ENCODE results near the gene RNASE1. TPM values are rescaled to one million over a fixed set of nuclear protein-coding genes. Genes with fewer than 3 reads are reported as not detected.

RNASE1 gene
- total and polyA plus RNA-seq, 2 experiments from 2014 or later = 0.56 to 1.7 TPM

- TF ChIP-seq CTCF (conservative IDR thresholded peaks at IDR 0.05; ENCODE audit: low read depth in 2 of 2) (no peak), CREB1 (CRISPR knock-in tag; IDR thresholded peaks at IDR 0.05; ENCODE audit: low read depth) (no peak), JUNB (IDR thresholded peaks at IDR 0.05; ENCODE audit: unreplicated experiment) (no peak), EZH2phosphoT487 (IDR thresholded peaks at IDR 0.05; ENCODE audit: unreplicated experiment) (no peak), ETS1 (IDR thresholded peaks at IDR 0.05) (no peak), ZNF331 (CRISPR knock-in tag; IDR thresholded peaks at IDR 0.05; ENCODE audit: low read depth) (no peak), EZH2 (IDR thresholded peaks at IDR 0.05; ENCODE audit: low read depth, unreplicated experiment) (no peak)
Measured at GRCh38 chr14:20789230-20789813, 13.3 kb downstream of the RNASE1 start (continued).

DNA sequence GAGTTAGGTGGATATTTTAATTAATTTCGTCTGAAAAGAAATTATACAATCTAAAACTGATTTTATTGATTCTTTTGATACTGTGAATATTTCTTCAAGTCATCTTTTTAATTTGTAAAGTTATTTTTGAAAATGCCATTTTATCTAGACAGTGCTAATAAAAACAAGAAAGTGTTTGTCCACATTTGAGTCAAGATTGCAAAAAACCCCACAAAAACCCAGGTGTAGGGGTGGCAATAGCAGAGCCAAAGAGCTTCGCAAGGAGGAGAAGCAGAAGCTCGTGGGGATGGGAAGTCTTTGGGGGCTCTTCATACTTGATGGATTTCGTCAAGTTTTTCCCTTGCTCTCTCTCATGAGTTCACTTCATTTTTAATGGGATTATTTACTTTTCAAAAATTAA, 15.6 kb downstream of the RNASE1 start:
- no peaks in the 10 kb centered on the region; the same call in 2 of the 3 replicates for H3K9me3 Mint-ChIP-seq
- TF ChIP-seq ZNF114 (CRISPR knock-in tag; IDR thresholded peaks at IDR 0.05) = no peak
- TF ChIP-seq, protein P1, sequence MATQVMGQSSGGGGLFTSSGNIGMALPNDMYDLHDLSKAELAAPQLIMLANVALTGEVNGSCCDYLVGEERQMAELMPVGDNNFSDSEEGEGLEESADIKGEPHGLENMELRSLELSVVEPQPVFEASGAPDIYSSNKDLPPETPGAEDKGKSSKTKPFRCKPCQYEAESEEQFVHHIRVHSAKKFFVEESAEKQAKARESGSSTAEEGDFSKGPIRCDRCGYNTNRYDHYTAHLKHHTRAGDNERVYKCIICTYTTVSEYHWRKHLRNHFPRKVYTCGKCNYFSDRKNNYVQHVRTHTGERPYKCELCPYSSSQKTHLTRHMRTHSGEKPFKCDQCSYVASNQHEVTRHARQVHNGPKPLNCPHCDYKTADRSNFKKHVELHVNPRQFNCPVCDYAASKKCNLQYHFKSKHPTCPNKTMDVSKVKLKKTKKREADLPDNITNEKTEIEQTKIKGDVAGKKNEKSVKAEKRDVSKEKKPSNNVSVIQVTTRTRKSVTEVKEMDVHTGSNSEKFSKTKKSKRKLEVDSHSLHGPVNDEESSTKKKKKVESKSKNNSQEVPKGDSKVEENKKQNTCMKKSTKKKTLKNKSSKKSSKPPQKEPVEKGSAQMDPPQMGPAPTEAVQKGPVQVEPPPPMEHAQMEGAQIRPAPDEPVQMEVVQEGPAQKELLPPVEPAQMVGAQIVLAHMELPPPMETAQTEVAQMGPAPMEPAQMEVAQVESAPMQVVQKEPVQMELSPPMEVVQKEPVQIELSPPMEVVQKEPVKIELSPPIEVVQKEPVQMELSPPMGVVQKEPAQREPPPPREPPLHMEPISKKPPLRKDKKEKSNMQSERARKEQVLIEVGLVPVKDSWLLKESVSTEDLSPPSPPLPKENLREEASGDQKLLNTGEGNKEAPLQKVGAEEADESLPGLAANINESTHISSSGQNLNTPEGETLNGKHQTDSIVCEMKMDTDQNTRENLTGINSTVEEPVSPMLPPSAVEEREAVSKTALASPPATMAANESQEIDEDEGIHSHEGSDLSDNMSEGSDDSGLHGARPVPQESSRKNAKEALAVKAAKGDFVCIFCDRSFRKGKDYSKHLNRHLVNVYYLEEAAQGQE (IDR thresholded peaks at IDR 0.05; ENCODE audit: unreplicated experiment) = no peak
- TF ChIP-seq POLR2AphosphoS5 (IDR thresholded peaks at IDR 0.05; ENCODE audit: low read depth) = no peak
- TF ChIP-seq STAT1 (IDR thresholded peaks at IDR 0.05; ENCODE audit: unreplicated experiment) = no peak
- TF ChIP-seq ZNF331 (CRISPR knock-in tag; IDR thresholded peaks at IDR 0.05; ENCODE audit: low read depth) = no peak
- TF ChIP-seq NANOG (IDR thresholded peaks at IDR 0.05; ENCODE audit: borderline replicate concordance) = no peak
- no peak for TF ChIP-seq CREB1 (CRISPR knock-in tag; IDR thresholded peaks at IDR 0.05; ENCODE audit: low read depth)
- TF ChIP-seq EZH2phosphoT487 (IDR thresholded peaks at IDR 0.05; ENCODE audit: unreplicated experiment) = no peak
- no peak for TF ChIP-seq EZH2 (IDR thresholded peaks at IDR 0.05; ENCODE audit: low read depth, unreplicated experiment)
- no peak for TF ChIP-seq CTCF (conservative IDR thresholded peaks at IDR 0.05; ENCODE audit: low read depth in 2 of 2)

More for the DNA sequence above, 15.6 kb downstream of the RNASE1 start:
- no peak for ATAC-seq
- H3K27me3 ChIP-seq (ENCODE audit: insufficient read depth) = no peaks in the 10 kb centered on the region
- H3K4me3 Mint-ChIP-seq = no peak overlapping the region
- no peak overlapping the region for H3K27ac ChIP-seq (ENCODE audit: low read depth)
- no peak for DNase-seq (ENCODE audit: low spot score)
- H3K27me3 Mint-ChIP-seq (ENCODE audit: insufficient read depth, low read depth, poor library complexity) = peaks cover 7% of the 10 kb centered on the region
- H3K79me2 ChIP-seq (replicated peaks; ENCODE audit: insufficient read depth) = no peaks in the 10 kb centered on the region
- H3K4me2 ChIP-seq = no peak overlapping the region
- H3K4me3 ChIP-seq = no peak overlapping the region
- H3K4me1 Mint-ChIP-seq = peaks cover 30% of the 10 kb centered on the region
- H2AFZ ChIP-seq = no peak overlapping the region
- no peak overlapping the region for H3K27ac Mint-ChIP-seq
- no peaks in the 10 kb centered on the region for H3K36me3 Mint-ChIP-seq (ENCODE audit: low read depth)
- H3K4me1 ChIP-seq (ENCODE audit: insufficient read depth) = peaks cover 25% of the 10 kb centered on the region
- no peaks in the 10 kb centered on the region for H3F3A ChIP-seq (replicated peaks; ENCODE audit: low read depth)
- no peaks in the 10 kb centered on the region for H3K9me2 ChIP-seq (ENCODE audit: insufficient read depth)
- H4K20me1 ChIP-seq (replicated peaks; ENCODE audit: insufficient read depth) = no peaks in the 10 kb centered on the region
- H3K36me3 ChIP-seq (ENCODE audit: insufficient read depth) = no peaks in the 10 kb centered on the region
